Stimulated activated CD4-positive, alpha-beta T cell treated with anti-CD3 and anti-CD28 coated beads, Interleukin-4, amount 100 ng/mL, for 48 hours (primary cell): ENCODE data around the gene KRTAP10-5.
"Not testable (repeated sequence)": the region's sequence is repeated elsewhere in the genome, so short reads cannot be mapped to it uniquely, and the experiment has no call there.

ENCODE experiments used
- DNase-seq, 2 donors: peaks; one replicate each; pipeline ENCODE4 v3.0.0-alpha.2; 2020; ENCODE audit warnings: low read depth in 2 of 2

The KRTAP10-5 gene

GRCh38 chr21:44550285-44550684 is 30.1 kb downstream of the KRTAP10-5 start:
- not testable (repeated sequence) for DNase-seq

GRCh38 chr21:44549525-44550211 is 30.7 kb downstream of the KRTAP10-5 start:
- no peak for DNase-seq

- DNase-seq, result no peak
Measured at GRCh38 chr21:44548922-44549321, 31.5 kb downstream of the KRTAP10-5 start.

GRCh38 chr21:44548381-44548780 is 32.0 kb downstream of the KRTAP10-5 start:
- no peak for DNase-seq

GRCh38 chr21:44547656-44548331 is 32.6 kb downstream of the KRTAP10-5 start:
- DNase-seq, result no peak

GRCh38 chr21:44544566-44544965 is 35.8 kb downstream of the KRTAP10-5 start:
- no peak for DNase-seq

- DNase-seq, result no peak
Measured at GRCh38 chr21:44542716-44543115, 37.7 kb downstream of the KRTAP10-5 start.

GRCh38 chr21:44540741-44541288 is 39.6 kb downstream of the KRTAP10-5 start:
- no peak for DNase-seq

- no peak for DNase-seq
Measured at GRCh38 chr21:44539991-44540666, 40.3 kb downstream of the KRTAP10-5 start, which contains the start of gene KRTAP10-1. Gene KRTAP10-1, minus strand, starts transcription at chr21:44540195. Its CDS starts 45 bp downstream, at chr21:44540150.

GRCh38 chr21:44539046-44539445 is 41.4 kb downstream of the KRTAP10-5 start:
- DNase-seq, result no peak

GRCh38 chr21:44537930-44538911 is 42.2 kb downstream of the KRTAP10-5 start:
- DNase-seq, result no peak

GRCh38 chr21:44535963-44536362 is 44.4 kb downstream of the KRTAP10-5 start:
- no peak for DNase-seq

GRCh38 chr21:44534688-44535087 is 45.7 kb downstream of the KRTAP10-5 start:
- no peak for DNase-seq

- no peak for DNase-seq
Measured at GRCh38 chr21:44533891-44534627, 46.3 kb downstream of the KRTAP10-5 start.

- no peak for DNase-seq
Measured at GRCh38 chr21:44533121-44533890, 47.1 kb downstream of the KRTAP10-5 start.

GRCh38 chr21:44532712-44533111 is 47.7 kb downstream of the KRTAP10-5 start:
- no peak for DNase-seq

GRCh38 chr21:44531606-44532564 is 48.5 kb downstream of the KRTAP10-5 start:
- DNase-seq, result no peak

GRCh38 chr21:44530903-44531605 is 49.4 kb downstream of the KRTAP10-5 start:
- DNase-seq, result no peak
